ENCODE data around the gene COL1A1.

DNA sequence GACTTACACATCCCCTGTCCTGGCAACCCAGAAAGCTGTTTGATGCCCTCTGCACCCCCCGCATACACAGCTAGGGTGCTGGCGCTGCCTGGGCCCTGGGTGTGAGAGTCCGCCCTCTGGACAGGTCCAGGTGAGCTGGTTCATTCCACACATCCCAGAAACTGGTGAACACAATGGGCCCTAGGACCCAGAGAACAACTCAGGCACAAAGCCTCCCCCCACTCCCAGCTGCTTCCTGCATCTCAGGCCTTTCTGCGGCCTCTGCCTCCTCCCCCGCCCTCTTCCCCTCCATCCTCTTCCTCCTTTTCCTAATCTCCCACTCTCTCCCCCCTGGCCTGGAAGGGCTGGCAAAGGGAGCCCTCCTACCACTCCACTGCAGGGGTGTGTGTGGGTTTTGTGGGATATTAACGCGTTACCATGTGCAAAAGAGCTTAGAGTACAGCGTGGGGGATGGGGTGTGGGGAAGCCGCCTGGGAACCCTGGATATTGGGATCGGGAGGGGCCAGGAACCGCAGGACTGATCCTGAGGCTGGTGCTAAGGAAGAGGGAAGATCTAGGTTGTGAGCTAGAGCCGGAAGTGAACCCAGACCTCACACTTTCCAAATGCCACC is 49.4 kb downstream of the COL1A1 start:
- no peak for TF ChIP-seq POLR2A (IDR thresholded peaks at IDR 0.05)
- TF ChIP-seq, protein P1, sequence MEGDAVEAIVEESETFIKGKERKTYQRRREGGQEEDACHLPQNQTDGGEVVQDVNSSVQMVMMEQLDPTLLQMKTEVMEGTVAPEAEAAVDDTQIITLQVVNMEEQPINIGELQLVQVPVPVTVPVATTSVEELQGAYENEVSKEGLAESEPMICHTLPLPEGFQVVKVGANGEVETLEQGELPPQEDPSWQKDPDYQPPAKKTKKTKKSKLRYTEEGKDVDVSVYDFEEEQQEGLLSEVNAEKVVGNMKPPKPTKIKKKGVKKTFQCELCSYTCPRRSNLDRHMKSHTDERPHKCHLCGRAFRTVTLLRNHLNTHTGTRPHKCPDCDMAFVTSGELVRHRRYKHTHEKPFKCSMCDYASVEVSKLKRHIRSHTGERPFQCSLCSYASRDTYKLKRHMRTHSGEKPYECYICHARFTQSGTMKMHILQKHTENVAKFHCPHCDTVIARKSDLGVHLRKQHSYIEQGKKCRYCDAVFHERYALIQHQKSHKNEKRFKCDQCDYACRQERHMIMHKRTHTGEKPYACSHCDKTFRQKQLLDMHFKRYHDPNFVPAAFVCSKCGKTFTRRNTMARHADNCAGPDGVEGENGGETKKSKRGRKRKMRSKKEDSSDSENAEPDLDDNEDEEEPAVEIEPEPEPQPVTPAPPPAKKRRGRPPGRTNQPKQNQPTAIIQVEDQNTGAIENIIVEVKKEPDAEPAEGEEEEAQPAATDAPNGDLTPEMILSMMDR (IDR thresholded peaks at IDR 0.05), result peak in 1 of 3 experiments; percentile 12

Measured in testis (tissue), 2 donors.